ENCODE results near the gene C2CD5.

The C2CD5 gene

GRCh38 chr12:22541496-22542155 is 2.7 kb downstream of the C2CD5 start:
- no peak for TF ChIP-seq CTCF (IDR thresholded peaks at IDR 0.05; ENCODE audit: insufficient read depth, low read length, poor library complexity, severe bottlenecking)

GRCh38 chr12:22539055-22539454 is 5.3 kb downstream of the C2CD5 start:
- no peak overlapping the region for H3K4me3 ChIP-seq (replicated peaks; ENCODE audit: low read depth, low read length)
- H3K36me3 ChIP-seq (ENCODE audit: control insufficient read depth, insufficient read depth, low read length), result no peaks in the 10 kb centered on the region
- no peak for DNase-seq (ENCODE audit: extremely low read depth, insufficient read length)
- no peak for TF ChIP-seq CTCF (IDR thresholded peaks at IDR 0.05; ENCODE audit: insufficient read depth, low read length, poor library complexity, severe bottlenecking)
- H3K27me3 ChIP-seq (replicated peaks; ENCODE audit: control insufficient read depth, insufficient read depth, low read length), result no peaks in the 10 kb centered on the region

More at GRCh38 chr12:22541496-22542155, 2.7 kb downstream of the C2CD5 start:
- no peak for DNase-seq (ENCODE audit: extremely low read depth, insufficient read length)
- no peaks in the 10 kb centered on the region for H3K36me3 ChIP-seq (ENCODE audit: control insufficient read depth, insufficient read depth, low read length)
- no peak overlapping the region for H3K4me3 ChIP-seq (replicated peaks; ENCODE audit: low read depth, low read length)
- H3K27me3 ChIP-seq (replicated peaks; ENCODE audit: control insufficient read depth, insufficient read depth, low read length), result no peaks in the 10 kb centered on the region

- H3K36me3 ChIP-seq (ENCODE audit: control insufficient read depth, insufficient read depth, low read length), result no peaks in the 10 kb centered on the region; the same call in 1 of the 2 replicates
- H3K4me3 ChIP-seq (replicated peaks; ENCODE audit: low read depth, low read length), result no peak overlapping the region
- no peaks in the 10 kb centered on the region for H3K27me3 ChIP-seq (replicated peaks; ENCODE audit: control insufficient read depth, insufficient read depth, low read length)
- no peak for TF ChIP-seq CTCF (IDR thresholded peaks at IDR 0.05; ENCODE audit: insufficient read depth, low read length, poor library complexity, severe bottlenecking)
- no peak for DNase-seq (ENCODE audit: extremely low read depth, insufficient read length)
Observed at GRCh38 chr12:22538311-22538710, 6.0 kb downstream of the C2CD5 start.

GRCh38 chr12:22536971-22537544 is 7.3 kb downstream of the C2CD5 start:
- DNase-seq (ENCODE audit: extremely low read depth, insufficient read length), result no peak
- no peak for TF ChIP-seq CTCF (IDR thresholded peaks at IDR 0.05; ENCODE audit: insufficient read depth, low read length, poor library complexity, severe bottlenecking)
- Histone ChIP-seq H3K27me3 (replicated peaks; ENCODE audit: control insufficient read depth, insufficient read depth, low read length) (no peaks in the 10 kb centered on the region), H3K4me3 (replicated peaks; ENCODE audit: low read depth, low read length) (no peak overlapping the region), H3K36me3 (ENCODE audit: control insufficient read depth, insufficient read depth, low read length) (peaks cover 1% of the 10 kb centered on the region)

GRCh38 chr12:22536346-22536945 is 7.9 kb downstream of the C2CD5 start:
- no peak overlapping the region for H3K4me3 ChIP-seq (replicated peaks; ENCODE audit: low read depth, low read length)
- no peak for DNase-seq (ENCODE audit: extremely low read depth, insufficient read length)
- H3K27me3 ChIP-seq (replicated peaks; ENCODE audit: control insufficient read depth, insufficient read depth, low read length), result no peaks in the 10 kb centered on the region
- peaks cover 1% of the 10 kb centered on the region for H3K36me3 ChIP-seq (ENCODE audit: control insufficient read depth, insufficient read depth, low read length)
- no peak for TF ChIP-seq CTCF (IDR thresholded peaks at IDR 0.05; ENCODE audit: insufficient read depth, low read length, poor library complexity, severe bottlenecking)
